ENCODE results near the gene RPAP2.
"Not testable (repeated sequence)": the region's sequence is repeated elsewhere in the genome, so short reads cannot be mapped to it uniquely, and the experiment has no call there.

Gene RPAP2

GRCh38 chr1:92404661-92405060 is 105.8 kb downstream of the RPAP2 start:
- FAIRE-seq (no peak), DNase-seq (ENCODE audit: insufficient read length) (no peak)
- no peak for TF ChIP-seq TAF1 (IDR thresholded peaks at IDR 0.05; ENCODE audit: borderline replicate concordance, low read depth, low read length)
- TF ChIP-seq POLR2AphosphoS5 (IDR thresholded peaks at IDR 0.05; ENCODE audit: low read depth, low read length), result no peak

DNA sequence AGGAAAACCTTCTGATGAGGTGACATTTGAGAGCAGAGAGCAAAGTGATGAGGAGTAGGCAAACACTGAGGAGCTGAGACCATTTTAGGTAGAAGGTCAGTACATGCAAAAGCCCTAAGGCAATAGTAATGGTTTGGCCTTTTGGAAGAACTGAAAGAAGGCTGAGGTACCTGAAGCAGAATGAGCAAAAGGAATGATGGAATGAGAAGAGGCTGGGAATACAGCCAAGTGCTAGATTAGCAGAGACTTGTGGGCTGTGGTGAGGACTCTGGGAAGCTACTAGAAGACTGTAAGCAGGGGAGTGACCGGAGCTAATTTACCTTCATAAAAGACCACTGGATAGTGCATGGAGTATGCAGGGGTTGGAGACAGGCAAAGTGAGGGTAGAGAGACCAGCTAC is 110.0 kb downstream of the RPAP2 start:
- TF ChIP-seq POLR2AphosphoS5 (IDR thresholded peaks at IDR 0.05; ENCODE audit: low read depth, low read length) (no peak), TAF1 (IDR thresholded peaks at IDR 0.05; ENCODE audit: borderline replicate concordance, low read depth, low read length) (no peak), POLR2A (IDR thresholded peaks at IDR 0.05; ENCODE audit: low read depth, low read length) (no peak)

DNA sequence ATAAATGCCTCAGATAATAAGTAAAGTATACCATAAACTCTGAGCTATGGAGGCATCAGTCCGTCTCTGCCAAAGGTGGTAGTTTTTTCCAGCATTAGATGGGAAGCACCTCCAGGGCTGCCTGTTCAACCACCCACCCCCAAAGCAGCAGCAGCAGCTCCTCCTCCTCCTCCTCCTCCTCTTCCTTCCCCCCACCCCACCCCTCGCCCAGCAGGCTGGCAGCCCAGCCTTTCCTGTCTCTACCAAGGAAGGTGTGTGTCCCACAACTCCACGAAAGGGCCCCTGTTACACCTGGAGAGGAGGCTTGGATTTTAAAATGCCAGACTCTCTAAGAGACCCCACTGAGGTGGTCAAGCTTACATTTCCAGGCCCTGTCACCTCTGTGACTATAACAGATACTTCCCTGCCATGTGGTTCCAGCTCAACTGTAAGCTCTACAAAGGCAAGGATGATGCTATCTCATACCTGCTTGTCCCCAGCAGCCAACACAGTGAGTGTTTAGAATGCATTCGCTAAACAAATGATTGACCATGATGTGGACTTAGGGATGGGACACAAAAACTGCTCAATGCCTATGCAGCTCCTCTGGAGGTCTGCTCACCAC is 111.2 kb downstream of the RPAP2 start:
- FAIRE-seq, result no peak

More for the DNA sequence above, 110.0 kb downstream of the RPAP2 start:
- DNase-seq (ENCODE audit: insufficient read length) (no peak), FAIRE-seq (no peak)

DNA sequence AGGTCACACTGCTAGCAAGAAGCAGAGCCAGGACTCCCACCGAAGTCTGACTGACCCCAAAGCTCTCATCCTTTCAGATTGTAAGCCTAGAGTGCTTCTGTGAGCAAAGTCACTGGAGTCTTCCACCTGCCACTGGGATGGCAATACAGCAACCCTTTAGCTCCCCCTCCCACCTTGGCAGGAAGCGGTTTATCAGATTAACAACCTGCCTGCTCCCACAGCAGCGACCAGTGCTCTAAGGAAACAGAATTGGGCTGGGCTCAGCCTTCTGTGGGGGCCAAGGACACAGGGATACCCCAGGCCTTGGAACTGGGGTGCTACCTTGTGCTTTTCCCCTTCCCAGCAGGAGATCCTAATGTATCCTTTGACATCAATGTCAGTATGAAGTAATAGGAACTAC is 111.8 kb downstream of the RPAP2 start:
- DNase-seq (ENCODE audit: insufficient read length) (no peak), FAIRE-seq (no peak)

More for the DNA sequence above, 111.2 kb downstream of the RPAP2 start:
- DNase-seq (ENCODE audit: insufficient read length), result no peak
- TF ChIP-seq POLR2AphosphoS5 (IDR thresholded peaks at IDR 0.05; ENCODE audit: low read depth, low read length) (no peak), POLR2A (IDR thresholded peaks at IDR 0.05; ENCODE audit: low read depth, low read length) (no peak), TAF1 (IDR thresholded peaks at IDR 0.05; ENCODE audit: borderline replicate concordance, low read depth, low read length) (no peak)

DNA sequence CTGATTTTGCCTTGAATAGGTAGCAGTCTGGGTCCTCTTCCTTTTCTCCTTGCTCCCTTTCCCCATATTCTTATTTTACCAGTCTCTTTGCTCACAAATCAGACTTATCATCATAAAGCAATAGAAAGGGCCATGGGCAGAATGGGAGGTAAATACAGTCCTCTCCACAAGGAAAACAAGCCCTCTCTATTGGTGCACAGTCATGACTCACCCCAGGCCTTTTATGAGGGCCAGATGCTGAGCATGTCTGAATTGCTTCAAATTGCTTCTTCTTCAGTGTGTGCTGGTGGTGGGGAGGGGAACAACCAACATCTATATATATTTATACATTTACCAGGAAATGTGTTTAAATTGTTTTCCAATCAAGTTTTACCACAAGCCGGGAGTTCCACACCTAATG is 112.7 kb downstream of the RPAP2 start:
- FAIRE-seq, result no peak
- DNase-seq (ENCODE audit: insufficient read length), result no peak
- no peak for TF ChIP-seq POLR2A (IDR thresholded peaks at IDR 0.05; ENCODE audit: low read depth, low read length)
- TF ChIP-seq TAF1 (IDR thresholded peaks at IDR 0.05; ENCODE audit: borderline replicate concordance, low read depth, low read length), result no peak
- TF ChIP-seq POLR2AphosphoS5 (IDR thresholded peaks at IDR 0.05; ENCODE audit: low read depth, low read length), result no peak

More for the DNA sequence above, 111.8 kb downstream of the RPAP2 start:
- no peak for TF ChIP-seq TAF1 (IDR thresholded peaks at IDR 0.05; ENCODE audit: borderline replicate concordance, low read depth, low read length)
- TF ChIP-seq POLR2AphosphoS5 (IDR thresholded peaks at IDR 0.05; ENCODE audit: low read depth, low read length), result no peak
- TF ChIP-seq POLR2A (IDR thresholded peaks at IDR 0.05; ENCODE audit: low read depth, low read length), result no peak

DNA sequence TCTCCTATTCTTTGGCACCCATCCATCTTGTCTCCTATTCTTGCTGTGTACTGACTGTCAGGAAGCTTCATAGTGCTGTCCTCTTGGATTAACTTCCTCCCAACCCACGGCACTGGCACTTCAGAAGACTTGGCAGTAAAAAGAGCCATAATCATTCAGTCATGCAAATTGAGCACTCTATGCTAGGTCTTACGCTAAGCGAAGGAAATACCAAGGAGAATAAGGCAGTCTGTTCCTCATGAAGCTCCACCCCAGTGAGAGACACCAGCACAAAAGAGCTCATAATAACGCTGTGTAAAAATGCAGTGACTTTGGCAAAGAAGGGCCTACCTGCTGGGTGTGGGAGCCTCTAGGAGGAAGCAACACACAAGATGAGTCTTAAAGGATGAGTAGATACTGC is 120.8 kb downstream of the RPAP2 start:
- no peak for FAIRE-seq
- TF ChIP-seq POLR2A (IDR thresholded peaks at IDR 0.05; ENCODE audit: low read depth, low read length), result no peak
- no peak for TF ChIP-seq TAF1 (IDR thresholded peaks at IDR 0.05; ENCODE audit: borderline replicate concordance, low read depth, low read length)
- TF ChIP-seq POLR2AphosphoS5 (IDR thresholded peaks at IDR 0.05; ENCODE audit: low read depth, low read length), result no peak
- DNase-seq (ENCODE audit: insufficient read length), result no peak

- no peak for DNase-seq (ENCODE audit: insufficient read length)
- no peak for FAIRE-seq
- no peak for TF ChIP-seq POLR2A (IDR thresholded peaks at IDR 0.05; ENCODE audit: low read depth, low read length)
- no peak for TF ChIP-seq TAF1 (IDR thresholded peaks at IDR 0.05; ENCODE audit: borderline replicate concordance, low read depth, low read length)
- TF ChIP-seq POLR2AphosphoS5 (IDR thresholded peaks at IDR 0.05; ENCODE audit: low read depth, low read length), result no peak
These were observed 125.5 kb downstream of the RPAP2 start for GRCh38 chr1:92424381-92424780.

GRCh38 chr1:92425617-92426016 is 126.8 kb downstream of the RPAP2 start:
- no peak for DNase-seq (ENCODE audit: insufficient read length)
- TF ChIP-seq POLR2AphosphoS5 (IDR thresholded peaks at IDR 0.05; ENCODE audit: low read depth, low read length) (no peak), TAF1 (IDR thresholded peaks at IDR 0.05; ENCODE audit: borderline replicate concordance, low read depth, low read length) (no peak), POLR2A (IDR thresholded peaks at IDR 0.05; ENCODE audit: low read depth, low read length) (no peak)
- no peak for FAIRE-seq

GRCh38 chr1:92430030-92430429 is 131.2 kb downstream of the RPAP2 start:
- TF ChIP-seq TAF1 (IDR thresholded peaks at IDR 0.05; ENCODE audit: borderline replicate concordance, low read depth, low read length) (no peak), POLR2A (IDR thresholded peaks at IDR 0.05; ENCODE audit: low read depth, low read length) (no peak), POLR2AphosphoS5 (IDR thresholded peaks at IDR 0.05; ENCODE audit: low read depth, low read length) (no peak)
- FAIRE-seq (no peak), DNase-seq (ENCODE audit: insufficient read length) (no peak)

- DNase-seq (ENCODE audit: insufficient read length); FAIRE-seq: not testable (repeated sequence)
These were observed 135.7 kb downstream of the RPAP2 start for GRCh38 chr1:92434572-92434971.

DNA sequence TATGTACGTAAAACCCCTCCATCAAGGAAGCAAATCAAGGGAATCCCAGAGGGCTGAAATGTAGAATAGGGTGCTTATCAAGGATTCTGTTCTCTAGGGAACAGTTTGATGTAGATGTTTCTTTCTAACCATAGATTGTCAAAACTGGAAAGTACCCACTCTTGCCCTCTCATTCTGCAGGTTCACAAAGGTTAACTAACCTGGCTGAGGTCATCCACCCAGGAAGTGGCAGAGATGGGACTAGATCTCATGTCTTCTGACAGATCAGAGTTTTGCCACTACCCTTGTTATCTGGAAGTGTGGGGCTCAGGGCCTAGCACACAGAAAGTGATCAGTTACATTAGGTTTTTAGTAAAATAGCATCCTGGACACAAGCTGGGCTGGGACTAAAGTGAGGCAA is 140.4 kb downstream of the RPAP2 start:
- DNase-seq (ENCODE audit: insufficient read length), result no peak
- peak; percentile 80 for FAIRE-seq
- TF ChIP-seq POLR2A (IDR thresholded peaks at IDR 0.05; ENCODE audit: low read depth, low read length) (no peak), POLR2AphosphoS5 (IDR thresholded peaks at IDR 0.05; ENCODE audit: low read depth, low read length) (no peak), TAF1 (IDR thresholded peaks at IDR 0.05; ENCODE audit: borderline replicate concordance, low read depth, low read length) (no peak)

- TF ChIP-seq POLR2AphosphoS5 (IDR thresholded peaks at IDR 0.05; ENCODE audit: low read depth, low read length) (no peak), POLR2A (IDR thresholded peaks at IDR 0.05; ENCODE audit: low read depth, low read length) (no peak), TAF1 (IDR thresholded peaks at IDR 0.05; ENCODE audit: borderline replicate concordance, low read depth, low read length) (no peak)
- no peak for FAIRE-seq
- no peak for DNase-seq (ENCODE audit: insufficient read length)
These were observed 142.4 kb downstream of the RPAP2 start for GRCh38 chr1:92441316-92441696.

Data from GM12892 (cell line).